K562 (cell line): Measurements from ENCODE around the gene DYNLT2. TPM values are rescaled to one million over a fixed set of nuclear protein-coding genes. Genes with fewer than 3 reads are reported as not detected.

ENCODE experiments used
- ATAC-seq: fragments of 200-7000 bp; cut with Tn5 transposase; 3 replicates; pipeline ENCODE4 v1.9.1; 2020; ENCODE audit warnings: moderate library complexity
- BruUV-seq: library from RNA; stranded (reverse); fragments of 400-500 nt; replicated peaks from 2 replicates; lab custom pipeline; 2021; lab: Mats Ljungman, UMichigan
- CTCF ChIA-PET: fragments of 300-600 bp; formaldehyde crosslinking; extraction: SDS; loops from one replicate; lab custom pipeline; 2021; ENCODE audit warnings: low intra/inter-chr PET ratio; lab: Yijun Ruan, JAX
- POLR2A ChIA-PET: fragments of 300-600, 350-650 bp; sonication (Branson Sonifier 250); formaldehyde crosslinking; extraction: SDS; loops from one replicate; lab custom pipeline; 2021; ENCODE audit warnings: antibody characterized with exemption, inconsistent platforms; lab: Yijun Ruan, JAX
- DNase-seq, 4 experiments: peaks; one replicate each; pipeline versions ENCODE4 v3.0.0 to v3.0.0-alpha.2; 2011 to 2018; ENCODE audit warnings: low spot score in 3 of 4, mixed read lengths in 3 of 4; ENCODE audit errors: extremely low read depth in 1 of 4
- FAIRE-seq: peaks from 2 replicates; lab custom pipeline; 2011; peaks lifted over from hg19 to GRCh38; lab: Jason Lieb, UNC
- H2AFZ ChIP-seq: 2 replicates; pipeline ENCODE4 v1.6.0; 2011; ENCODE audit warnings: low read depth, low read length, control low read depth, inconsistent platforms
- H3K27ac ChIP-seq: fragments of 200-600 bp; 3 replicates; pipeline ENCODE4 v1.8.0; 2011; ENCODE audit warnings: low read depth, mild to moderate bottlenecking, control low read depth, inconsistent platforms, low read length, moderate library complexity, mixed read lengths; ENCODE audit errors: extremely low read depth
- H3K27me3 ChIP-seq, 2 experiments: fragments of 300-600 bp in 1 of 2; 2 replicates in 1 of 2; 3 replicates in 1 of 2; pipeline versions ENCODE4 v1.6.0 to v1.8.0; 2011; ENCODE audit warnings: inconsistent platforms in 2 of 2, low read length in 2 of 2, mild to moderate bottlenecking in 1 of 2, mixed read lengths in 1 of 2, moderate library complexity in 1 of 2; ENCODE audit not compliant: control insufficient read depth in 2 of 2, insufficient read depth in 2 of 2
- H3K36me3 ChIP-seq: fragments of 300-600 bp; 3 replicates; pipeline ENCODE4 v1.8.0; 2011; ENCODE audit warnings: mild to moderate bottlenecking, low read length, inconsistent platforms; ENCODE audit not compliant: control insufficient read depth, insufficient read depth
- H3K4me1 ChIP-seq, 2 experiments: fragments of 200-600 bp in 1 of 2; replicated peaks in 1 of 2; 2 replicates in 1 of 2; 3 replicates in 1 of 2; pipeline versions ENCODE4 v1.5.1 to v1.8.0; 2011; ENCODE audit warnings: inconsistent platforms in 2 of 2, low read length in 2 of 2, mild to moderate bottlenecking in 1 of 2, mixed read lengths in 1 of 2, moderate library complexity in 1 of 2; ENCODE audit not compliant: control insufficient read depth in 2 of 2, insufficient read depth in 2 of 2
- H3K4me2 ChIP-seq: 2 replicates; pipeline ENCODE4 v1.6.1; 2011; ENCODE audit warnings: low read length, control low read depth, inconsistent platforms, mixed read lengths; ENCODE audit not compliant: insufficient read depth
- H3K4me3 ChIP-seq: fragments of 200-600 bp; sonication (generic), shearing (Covaris generic); 2 replicates; pipeline ENCODE4 v1.5.1; 2016; ENCODE audit warnings: control low read depth, inconsistent platforms
- H3K79me2 ChIP-seq: fragments of 200-600 bp; 3 replicates; pipeline ENCODE4 v1.8.0; 2011; ENCODE audit warnings: low read length, inconsistent platforms; ENCODE audit not compliant: control insufficient read depth, insufficient read depth
- H3K9ac ChIP-seq, 2 experiments: 2 replicates each; pipeline versions ENCODE4 v1.6.0 to v1.6.1; 2011; ENCODE audit warnings: low read depth in 2 of 2, low read length in 2 of 2, control low read depth in 1 of 2, inconsistent platforms in 1 of 2, mild to moderate bottlenecking in 1 of 2, mixed read lengths in 1 of 2; ENCODE audit not compliant: insufficient read depth in 1 of 2
- H3K9me1 ChIP-seq: one replicate; pipeline ENCODE4 v1.6.0; 2011; ENCODE audit warnings: inconsistent platforms, mild to moderate bottlenecking, low read length, moderate library complexity; ENCODE audit not compliant: control insufficient read depth, insufficient read depth
- H3K9me3 ChIP-seq: replicated peaks from 2 replicates; pipeline ENCODE4 v1.5.1; 2011; ENCODE audit warnings: low read depth, low read length, inconsistent platforms; ENCODE audit not compliant: control insufficient read depth, insufficient read depth
- H4K20me1 ChIP-seq: replicated peaks from 2 replicates; pipeline ENCODE4 v1.6.1; 2011; ENCODE audit warnings: low read length, inconsistent platforms, mixed read lengths; ENCODE audit not compliant: control insufficient read depth, insufficient read depth
- FUS ChIP-seq: fragments of 200-400 bp; formaldehyde crosslinking; optimal IDR thresholded peaks from 2 replicates; pipeline ENCODE3; 2017; ENCODE audit warnings: low read depth, low read length
- HNRNPUL1 ChIP-seq: fragments of 200-400 bp; formaldehyde crosslinking; IDR thresholded peaks from 2 replicates; pipeline ENCODE4 v1.6.1; 2017; ENCODE audit warnings: low read length
- ILF3 ChIP-seq: fragments of 450-650 bp; IDR thresholded peaks from 2 replicates; pipeline ENCODE4 v1.6.1; 2018; ENCODE audit warnings: antibody characterized with exemption, mild to moderate bottlenecking, moderate library complexity, borderline replicate concordance
- KLF10 ChIP-seq: fragments of 250-450 bp; sonication (Bioruptor Pico); IDR thresholded peaks from 2 replicates; pipeline ENCODE4 v1.6.1; 2021; ENCODE audit warnings: matching md5 sums
- RBM15 ChIP-seq: fragments of 200-400 bp; formaldehyde crosslinking; IDR thresholded peaks from 2 replicates; pipeline ENCODE4 v1.6.1; 2018; ENCODE audit warnings: mild to moderate bottlenecking, low read length, moderate library complexity; ENCODE audit not compliant: insufficient read depth
- SP1 ChIP-seq: sonication (generic); formaldehyde crosslinking; IDR thresholded peaks from 2 replicates; pipeline ENCODE4 v1.8.1; 2022; ENCODE audit warnings: mild to moderate bottlenecking, missing genetic modification reagents
- ZNF274 ChIP-seq: IDR thresholded peaks from 2 replicates; pipeline ENCODE4 v1.6.1; 2011; ENCODE audit warnings: low read depth, mild to moderate bottlenecking, low read length, moderate library complexity, borderline replicate concordance
- WGBS: fragments of 100-300 bp; shearing (Covaris generic); methylation state at CpG from one replicate; pipeline ENCODE4 v1.1.6; 2016; ENCODE audit warnings: low coverage, mixed read lengths; ENCODE audit not compliant: insufficient coverage; ENCODE audit errors: missing lambda C conversion rate; 5-methylcytosine and 5-hydroxymethylcytosine counted together
- in situ Hi-C: fragments of 300-500 bp; cut with MboI; formaldehyde crosslinking; loops from 4 replicates; pipeline ENCODE4 v1.15.0; 2018; ENCODE audit warnings: inconsistent platforms, mixed read lengths
- intact Hi-C: fragments of 100-400 bp; cut with micrococcal nuclease; formaldehyde crosslinking; loops from 2 replicates; pipeline ENCODE4 v1.14.2; 2022
- polyA plus RNA-seq, 8 experiments: library from polyadenylated mRNA; depleted of rRNA in 4 of 8; stranded (reverse) in 5 of 8; unstranded in 3 of 8; fragments of >200 nt; fragmentation: Nextera tagmentation in 2 of 8; fragmentation: Illumina TruSeq in 1 of 8; extraction: Ambion mirVana in 2 of 8; extraction: Trizol in 1 of 8; gene quantifications; 2 replicates each; pipeline versions ENCODE4 v1.2.1 to v1.2.3, GENCODE V29; 2011 to 2014; ENCODE audit warnings: inconsistent platforms in 1 of 8, missing spikeins in 1 of 8
- total RNA-seq, 7 experiments: library from RNA; depleted of rRNA in 6 of 7; stranded (reverse); fragments of >200 nt in 6 of 7; fragmentation: Illumina TruSeq in 2 of 7; extraction: Trizol in 2 of 7; gene quantifications; 2 replicates each; pipeline versions ENCODE4 v1.2.1 to v1.2.3, GENCODE V29; 2011 to 2021; ENCODE audit warnings: low replicate concordance in 1 of 7
- TF ChIP-seq, protein P1 (sequence below): sonication (generic); formaldehyde crosslinking; IDR thresholded peaks from 2 replicates; pipeline ENCODE4 v1.8.0; 2022; ENCODE audit warnings: missing genetic modification reagents, mild to moderate bottlenecking, moderate library complexity, borderline replicate concordance

DYNLT2 gene
- total and polyA plus RNA-seq, 9 of the 15 experiments (the other 6 are each of a cell fraction or from before 2014, with no cell fraction given), result 2.0 to 12.8 (median 6.3) TPM

DNA sequence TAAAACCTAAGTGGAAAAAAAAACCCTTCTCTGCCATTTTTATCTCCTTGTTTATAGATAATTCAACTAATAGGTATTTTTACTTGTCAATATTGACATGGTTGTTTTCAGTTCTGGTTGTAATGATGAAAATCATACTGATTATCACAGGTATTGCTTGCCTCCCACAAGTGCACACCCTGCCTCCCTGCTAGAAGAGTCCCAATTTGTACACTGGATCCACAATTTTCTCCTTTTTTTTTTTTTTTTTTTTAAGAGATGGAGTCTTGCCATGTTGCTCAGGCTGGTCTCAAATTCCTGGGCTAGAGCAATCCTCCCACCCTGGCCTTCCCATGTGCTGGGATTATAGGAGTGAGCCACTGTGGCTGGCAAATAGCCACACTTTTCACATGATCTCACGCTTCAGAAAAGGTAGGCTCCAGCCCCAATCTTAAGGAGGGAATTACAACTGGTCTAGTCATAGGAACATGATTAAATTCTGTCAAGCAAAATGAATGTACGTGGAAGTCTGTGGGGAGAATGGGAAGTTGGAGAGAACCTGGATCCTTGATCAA is 12.3 kb downstream of the DYNLT2 start:
- Histone ChIP-seq H2AFZ (0 out of 2 replicates have a peak overlapping the region, but pooled peaks have one; percentile 41), H3K4me1 (no peaks in the 10 kb centered on the region), H3K9me3 (no peaks in the 10 kb centered on the region), H3K4me3 (no peak overlapping the region), H3K9ac (no peak overlapping the region), H3K27me3 (no peaks in the 10 kb centered on the region), H3K4me2 (no peak overlapping the region), H3K36me3 (no peaks in the 10 kb centered on the region), H3K79me2 (no peaks in the 10 kb centered on the region), H3K9me1 (no peaks in the 10 kb centered on the region), H4K20me1 (no peaks in the 10 kb centered on the region), H3K27ac (no peak overlapping the region)
- in situ Hi-C loops (no loop called here), intact Hi-C loops (no loop called here)
- WGBS, result 19% methylated on average over 2 of the region's 2 CpGs
- TF ChIP-seq FUS (no peak), RBM15 (no peak), HNRNPUL1 (no peak), SP1 (no peak), KLF10 (CRISPR knock-in tag) (no peak), ILF3 (no peak), ZNF274 (no peak)
- TF ChIP-seq, protein P1, sequence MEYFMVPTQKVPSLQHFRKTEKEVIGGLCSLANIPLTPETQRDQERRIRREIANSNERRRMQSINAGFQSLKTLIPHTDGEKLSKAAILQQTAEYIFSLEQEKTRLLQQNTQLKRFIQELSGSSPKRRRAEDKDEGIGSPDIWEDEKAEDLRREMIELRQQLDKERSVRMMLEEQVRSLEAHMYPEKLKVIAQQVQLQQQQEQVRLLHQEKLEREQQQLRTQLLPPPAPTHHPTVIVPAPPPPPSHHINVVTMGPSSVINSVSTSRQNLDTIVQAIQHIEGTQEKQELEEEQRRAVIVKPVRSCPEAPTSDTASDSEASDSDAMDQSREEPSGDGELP (CRISPR knock-in tag), result no peak
- no TSS peak for BruUV-seq
- ChIA-PET CTCF (no interaction called here), POLR2A (interaction anchor here (0.8 to 2.4 kb wide), 3 partner anchors 11 to 14 kb away, joined by 3 to 6 read pairs (median 4); partner anchors contain the start of genes DYNLT2 and ERMARD)
- FAIRE-seq, result no peak
- no peak for ATAC-seq
- DNase-seq, result no peak
